NCI-H1694 (cell line): ENCODE measurements around the gene KRTAP5-4.

ENCODE experiments used
- DNase-seq: peaks from one replicate; lab custom pipeline; 2025; lab: John Stamatoyannopoulos, UW

Gene KRTAP5-4

GRCh38 chr11:1572197-1573076 lies 49.5 kb downstream of the KRTAP5-4 start, which contains the start of gene DUSP8:
DUSP8 (minus strand) TSS chr11:1572271; CDS start chr11:1565826, 6,445 bp downstream.
- DNase-seq, result peak; percentile 39

GRCh38 chr11:1571760-1572196 lies 50.2 kb downstream of the KRTAP5-4 start:
- no peak for DNase-seq
